HG03520 (cell line): ENCODE data around the gene FAM76A.
"Not testable (repeated sequence)": the region's sequence is repeated elsewhere in the genome, so short reads cannot be mapped to it uniquely, and the experiment has no call there.

Experiments
- ATAC-seq: cut with Tn5 transposase; IDR thresholded peaks from one replicate; pipeline ENCODE4 v1.9.1; 2021; ENCODE audit warnings: mild to moderate bottlenecking, moderate library complexity; ENCODE audit not compliant: unreplicated experiment

The FAM76A gene

DNA sequence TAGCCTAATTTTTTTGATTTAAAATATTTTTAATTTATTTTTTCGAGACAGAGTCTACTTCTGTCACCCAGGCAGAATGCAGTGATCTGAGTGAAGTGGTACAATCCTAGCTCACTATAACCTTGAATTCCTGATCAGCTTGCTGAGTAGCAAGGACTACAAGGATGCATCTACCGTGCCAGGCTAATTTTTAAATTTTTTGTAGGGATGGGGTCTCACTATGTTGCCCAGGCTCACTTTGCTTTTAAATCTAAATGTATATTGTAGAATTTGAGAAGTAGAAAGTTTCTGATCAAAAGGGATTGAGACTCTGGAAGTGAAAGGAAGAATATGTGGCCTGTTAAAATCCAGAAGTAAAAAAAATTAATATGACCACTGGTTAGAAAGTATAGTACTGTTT, 48.9 kb downstream of the FAM76A start:
- no peak for ATAC-seq

DNA sequence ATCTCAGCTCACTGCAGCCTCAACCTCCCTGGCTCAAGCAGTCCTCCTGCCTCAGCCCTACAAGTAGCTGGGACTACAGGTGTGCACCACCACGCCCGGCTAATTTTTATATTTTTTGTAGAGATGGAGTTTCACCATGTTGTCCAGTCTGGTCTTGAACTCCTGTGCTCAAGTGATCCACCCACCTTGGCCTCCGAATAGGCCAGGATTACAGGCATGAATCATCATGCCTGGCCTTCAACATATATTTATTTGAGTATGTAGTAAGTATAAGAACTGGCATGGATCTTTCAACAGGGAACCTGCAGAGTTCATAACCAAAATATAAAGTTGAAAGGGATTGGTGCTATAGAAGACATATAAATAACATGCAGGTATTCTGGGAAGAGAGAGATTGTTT, 49.6 kb downstream of the FAM76A start:
- ATAC-seq, result not testable (repeated sequence)

DNA sequence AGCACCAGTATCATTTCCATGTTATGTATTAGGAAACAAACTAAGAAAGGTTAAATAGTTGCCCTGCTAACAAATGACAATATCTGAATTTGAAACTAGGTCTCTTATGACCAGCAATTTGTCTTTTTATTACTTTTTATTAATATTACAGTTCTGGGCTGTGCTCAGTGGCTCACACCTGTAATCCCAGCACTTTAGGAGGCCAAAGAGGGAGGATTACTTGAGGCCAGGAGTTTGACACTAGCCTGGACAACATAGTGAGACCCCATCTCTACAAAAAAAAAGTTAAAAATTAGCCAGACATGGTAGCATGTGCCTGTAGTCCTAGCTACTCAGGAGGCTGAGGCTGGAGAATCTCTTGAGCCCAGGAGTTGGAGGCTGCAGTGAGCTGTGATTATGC, 50.5 kb downstream of the FAM76A start:
- ATAC-seq, result not testable (repeated sequence)

GRCh38 chr1:27778056-27778455, 52.3 kb downstream of the FAM76A start:
- no peak for ATAC-seq

GRCh38 chr1:27779122-27779521, 53.4 kb downstream of the FAM76A start:
- ATAC-seq, result no peak

DNA sequence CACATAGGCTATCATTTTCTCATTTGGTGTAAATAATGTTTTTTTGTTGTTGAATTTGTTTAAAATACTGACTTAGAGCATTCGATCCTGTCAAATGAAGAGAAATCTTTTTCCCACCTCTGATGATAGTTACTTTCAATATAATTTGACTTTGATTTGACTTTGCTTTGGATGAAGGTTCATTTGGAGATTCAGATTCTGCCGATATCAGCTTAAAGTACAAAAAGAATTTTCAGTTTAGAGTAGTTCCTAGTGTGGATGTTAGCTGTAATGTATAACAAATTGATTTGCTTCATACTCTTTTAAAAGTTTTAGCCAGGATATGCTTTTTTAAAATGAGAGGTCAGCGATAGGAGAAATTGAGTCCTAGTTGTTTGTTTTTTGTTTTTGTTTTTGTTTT, 57.2 kb downstream of the FAM76A start:
- ATAC-seq, result no peak

DNA sequence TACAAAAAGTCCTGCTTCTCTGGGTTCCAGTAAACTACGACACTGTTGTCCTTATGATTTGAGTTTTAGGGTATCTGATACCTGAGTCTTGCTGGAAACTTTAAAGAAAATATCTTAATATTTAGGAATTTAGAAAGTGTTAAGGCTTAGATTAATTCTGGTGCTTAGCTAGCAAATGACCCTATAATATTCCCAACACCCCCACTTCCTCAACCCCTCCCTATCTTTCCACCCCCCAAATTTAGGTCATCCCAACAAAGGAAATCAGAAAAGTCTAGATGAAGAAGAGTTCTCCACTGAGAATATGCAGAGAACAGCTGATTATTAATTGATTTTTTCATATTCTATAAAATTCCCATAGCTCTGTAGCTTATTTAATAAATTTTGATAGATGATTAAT, 58.9 kb downstream of the FAM76A start:
- ATAC-seq, result no peak

DNA sequence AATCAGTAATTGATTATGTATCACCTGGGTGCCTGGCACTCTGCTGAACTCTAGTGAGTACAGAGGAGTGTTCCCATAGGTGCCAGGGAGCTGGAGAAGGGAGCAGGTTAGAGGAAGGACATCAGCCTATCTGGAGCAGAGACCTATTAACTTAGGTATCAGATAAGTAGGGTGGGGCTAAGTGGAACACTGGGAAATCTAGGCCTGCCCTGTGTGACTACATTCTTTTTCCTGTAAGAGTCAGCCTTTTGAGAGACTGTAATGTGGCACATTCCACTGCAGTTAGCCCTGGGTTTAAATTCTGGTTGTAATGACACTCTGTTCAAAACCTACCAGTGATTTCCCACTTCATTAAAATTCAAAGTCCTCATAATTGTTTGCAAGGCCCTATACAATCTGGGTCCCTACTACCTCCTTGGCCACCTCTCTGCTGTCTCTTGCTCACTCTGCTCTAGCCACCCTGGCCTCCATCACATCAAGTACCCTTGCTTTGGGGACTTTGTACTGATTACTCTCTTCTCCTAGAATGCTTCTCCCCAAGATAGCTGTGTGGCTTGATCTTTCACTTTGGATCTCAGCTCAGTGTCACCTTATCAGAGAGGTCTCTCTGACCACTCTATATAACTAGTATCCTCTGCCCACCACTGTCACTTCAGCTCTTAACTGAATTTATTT, 60.2 kb downstream of the FAM76A start:
- ATAC-seq, result no peak

DNA sequence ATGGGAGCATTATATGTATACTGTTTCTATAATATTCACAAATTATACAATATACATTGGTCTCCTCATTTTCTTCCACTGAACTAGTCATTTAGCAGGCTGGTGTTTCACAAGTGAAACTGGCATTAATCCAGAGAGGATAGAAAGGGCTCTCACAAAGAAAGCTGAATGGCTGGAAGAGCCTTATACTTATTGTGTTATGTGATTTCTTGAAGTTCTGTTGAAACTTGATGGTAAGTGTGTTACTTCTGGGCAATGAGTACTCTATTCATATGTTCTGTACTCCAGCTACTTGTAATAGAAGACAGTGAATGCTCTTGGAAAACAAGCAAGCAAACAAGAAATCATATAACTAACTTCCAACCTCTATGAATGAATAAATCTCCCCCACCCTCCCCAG, 62.1 kb downstream of the FAM76A start:
- ATAC-seq, result no peak

DNA sequence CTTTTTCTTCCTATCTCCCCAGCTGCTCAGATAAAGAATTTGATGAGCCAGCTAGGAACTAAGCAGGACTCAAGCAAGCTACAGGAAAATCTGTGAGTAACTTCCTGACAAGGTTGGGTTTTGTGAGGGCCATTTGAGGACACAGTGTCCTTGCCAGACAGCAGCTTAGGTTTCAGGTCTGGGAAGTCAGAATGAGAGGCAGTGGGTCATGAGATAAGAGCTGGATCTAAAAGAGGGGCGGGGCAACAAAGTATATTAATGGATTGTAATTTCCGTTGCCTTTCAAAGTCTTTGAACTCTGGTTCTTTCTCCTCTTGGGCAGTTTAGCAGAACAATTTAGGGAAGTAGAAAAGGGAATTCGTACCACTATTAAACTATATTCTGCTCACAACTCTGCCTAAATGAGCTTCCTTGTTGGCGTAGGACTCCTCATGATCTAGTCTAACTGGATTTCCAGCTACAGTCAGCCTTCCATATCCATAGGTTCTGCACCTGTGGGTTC, 63.8 kb downstream of the FAM76A start:
- no peak for ATAC-seq

- ATAC-seq, result not testable (repeated sequence)
These were observed 64.5 kb downstream of the FAM76A start for GRCh38 chr1:27790270-27790669.

DNA sequence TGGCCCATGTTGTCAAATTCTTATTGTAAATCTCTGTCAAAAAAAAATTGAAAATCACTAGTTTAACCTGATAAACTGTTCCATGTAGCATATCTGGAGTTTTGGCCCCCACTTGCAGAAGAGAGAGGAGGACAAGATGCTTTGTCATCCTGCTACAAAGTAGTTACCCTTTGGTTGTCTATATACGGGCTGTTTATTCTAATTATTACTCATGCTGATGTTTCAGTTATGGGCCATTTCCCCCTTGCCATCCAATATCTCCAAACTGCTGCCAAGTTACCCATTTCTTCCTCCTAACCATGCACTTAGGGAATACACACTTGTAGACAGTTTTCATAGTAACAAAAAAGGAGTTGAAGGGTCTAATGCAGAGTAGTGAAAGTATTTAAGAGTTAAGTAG, 69.8 kb downstream of the FAM76A start:
- ATAC-seq, result no peak

- ATAC-seq, result no peak
These were observed 79.0 kb downstream of the FAM76A start for GRCh38 chr1:27804791-27805190.

DNA sequence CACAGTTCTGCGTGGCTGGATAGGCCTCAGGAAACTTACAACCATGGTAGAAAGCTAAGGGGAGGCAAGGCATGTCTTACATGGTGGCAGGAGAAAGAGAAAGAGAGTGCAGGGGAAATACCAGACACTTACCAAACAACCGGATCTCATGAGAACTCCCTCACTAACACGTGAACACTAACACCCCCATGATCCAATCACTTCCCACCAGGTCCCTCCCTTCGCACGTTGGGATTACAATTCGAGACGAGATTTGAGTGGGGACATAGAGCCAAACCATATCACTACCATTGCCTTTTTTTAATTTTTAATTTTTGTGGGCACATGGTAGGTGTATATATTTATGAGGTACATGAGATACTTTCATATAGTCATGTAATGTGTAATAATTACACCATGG, 81.0 kb downstream of the FAM76A start:
- no peak for ATAC-seq

GRCh38 chr1:27807385-27807784, 81.6 kb downstream of the FAM76A start:
- no peak for ATAC-seq

GRCh38 chr1:27808131-27808530, 82.4 kb downstream of the FAM76A start:
- ATAC-seq, result not testable (repeated sequence)

- ATAC-seq, result no peak
These were observed 84.1 kb downstream of the FAM76A start for GRCh38 chr1:27809883-27810282.

DNA sequence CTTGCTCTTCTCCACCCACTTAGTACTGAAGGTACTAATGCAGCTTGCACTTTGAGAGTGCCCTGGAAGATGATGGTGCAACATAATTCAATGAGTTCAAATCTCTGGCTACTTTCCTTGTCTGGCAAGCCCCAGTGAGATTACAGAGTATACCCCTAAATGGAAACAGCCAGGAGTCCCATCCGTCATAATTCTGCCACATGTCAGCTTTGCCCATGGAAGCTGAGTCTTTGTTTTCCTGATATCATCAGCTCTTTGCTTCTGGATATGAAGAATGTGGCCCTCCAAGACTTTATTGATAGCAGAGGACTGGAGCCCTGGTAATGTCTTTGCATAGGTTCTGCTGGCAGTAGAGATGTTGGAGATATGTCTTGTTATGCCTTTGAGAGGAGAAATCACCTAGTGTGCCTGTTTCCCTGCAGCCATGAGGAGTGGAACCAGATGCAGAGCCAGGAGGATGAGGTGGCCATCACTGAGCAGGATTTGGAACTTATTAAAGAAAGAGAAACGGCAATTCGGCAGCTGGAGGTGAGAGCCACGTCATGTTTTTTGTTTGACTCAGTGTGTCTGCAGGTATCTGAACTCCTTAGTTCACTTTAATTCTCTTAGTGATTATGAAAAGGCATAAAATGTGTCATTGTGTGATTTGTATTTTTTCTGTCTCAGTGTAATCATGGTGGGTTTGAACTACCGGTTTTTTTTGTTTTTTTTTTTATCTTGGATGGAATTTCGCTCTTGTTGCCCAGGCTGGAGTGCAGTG, 86.2 kb downstream of the FAM76A start:
- ATAC-seq, result no peak
